ENCODE measurements around the gene ATF7. TPM values are rescaled to one million over a fixed set of nuclear protein-coding genes. Genes with fewer than 3 reads are reported as not detected.

The ATF7 gene
- total RNA-seq, 1 experiment from 2014 or later, result 24.7 TPM

- no peak for DNase-seq
- ChIA-PET CTCF (interaction anchor here (0.6 kb wide), 1 partner anchor 40 kb away, joined by 5 read pairs; no protein-coding TSS in a partner anchor), POLR2A (ENCODE audit: unreplicated experiment) (no interaction called here)
- Histone ChIP-seq H3K9me3 (ENCODE audit: insufficient read depth, low read depth) (no peaks in the 10 kb centered on the region), H3K27me3 (ENCODE audit: insufficient read depth, low read depth) (no peaks in the 10 kb centered on the region), H3K27ac (no peak overlapping the region), H3K9me2 (ENCODE audit: insufficient read depth) (no peaks in the 10 kb centered on the region), H3F3A (ENCODE audit: insufficient read depth, low read depth) (no peaks in the 10 kb centered on the region), H2AFZ (no peak overlapping the region), H3K4me3 (no peak overlapping the region), H3K36me3 (ENCODE audit: low read depth) (0 out of 2 replicates have a peak, but pooled peaks cover 5% of the 10 kb centered on the region), H3K4me1 (replicated peaks; ENCODE audit: insufficient read depth) (no peaks in the 10 kb centered on the region), H3K79me2 (ENCODE audit: low read depth) (no peaks in the 10 kb centered on the region), H3K4me2 (no peak overlapping the region), H4K20me1 (ENCODE audit: insufficient read depth) (no peaks in the 10 kb centered on the region; the same call in 1 of the 2 replicates)
- intact Hi-C loops (cut with micrococcal nuclease; ENCODE audit: unreplicated experiment), result no loop called here
- no TSS peak for BruUV-seq (replicated peaks)
- TF ChIP-seq EZH2 (IDR thresholded peaks at IDR 0.05; ENCODE audit: low read depth), result no peak
- no peak for TF ChIP-seq CTCF (conservative IDR thresholded peaks at IDR 0.05)
These were observed 101.7 kb downstream of the ATF7 start for GRCh38 chr12:53524476-53524875.

- intact Hi-C loops (cut with micrococcal nuclease; ENCODE audit: unreplicated experiment), result no loop called here
- Histone ChIP-seq H3K4me2 (no peak overlapping the region), H3K9me2 (ENCODE audit: insufficient read depth) (no peaks in the 10 kb centered on the region), H3K79me2 (ENCODE audit: low read depth) (no peaks in the 10 kb centered on the region), H4K20me1 (ENCODE audit: insufficient read depth) (no peaks in the 10 kb centered on the region; the same call in 1 of the 2 replicates), H3F3A (ENCODE audit: insufficient read depth, low read depth) (no peaks in the 10 kb centered on the region), H3K27me3 (ENCODE audit: insufficient read depth, low read depth) (no peaks in the 10 kb centered on the region), H2AFZ (no peak overlapping the region), H3K4me3 (no peak overlapping the region), H3K9me3 (ENCODE audit: insufficient read depth, low read depth) (no peaks in the 10 kb centered on the region), H3K4me1 (replicated peaks; ENCODE audit: insufficient read depth) (no peaks in the 10 kb centered on the region), H3K36me3 (ENCODE audit: low read depth) (0 out of 2 replicates have a peak, but pooled peaks cover 5% of the 10 kb centered on the region), H3K27ac (no peak overlapping the region)
- TF ChIP-seq CTCF (conservative IDR thresholded peaks at IDR 0.05) (no peak), EZH2 (IDR thresholded peaks at IDR 0.05; ENCODE audit: low read depth) (no peak)
- no peak for DNase-seq
- no TSS peak for BruUV-seq (replicated peaks)
- ChIA-PET CTCF (no interaction called here), POLR2A (ENCODE audit: unreplicated experiment) (interaction anchor here (0.6 kb wide), 1 partner anchor 147 kb away, joined by 3 read pairs; no protein-coding TSS in a partner anchor)
These were observed 103.1 kb downstream of the ATF7 start for GRCh38 chr12:53523131-53523530.

- H3K36me3 ChIP-seq (ENCODE audit: low read depth), result 0 out of 2 replicates have a peak, but pooled peaks cover 5% of the 10 kb centered on the region
- CTCF ChIA-PET, result no interaction called here
These were observed 107.8 kb downstream of the ATF7 start for GRCh38 chr12:53518381-53518780.

More at GRCh38 chr12:53518381-53518780, 107.8 kb downstream of the ATF7 start:
- H3K4me3 ChIP-seq, result no peak overlapping the region
- no peaks in the 10 kb centered on the region for H3K9me2 ChIP-seq (ENCODE audit: insufficient read depth)
- intact Hi-C loops (cut with micrococcal nuclease; ENCODE audit: unreplicated experiment), result no loop called here
- BruUV-seq (replicated peaks), result no TSS peak
- no peaks in the 10 kb centered on the region; the same call in 1 of the 2 replicates for H4K20me1 ChIP-seq (ENCODE audit: insufficient read depth)
- H3K27me3 ChIP-seq (ENCODE audit: insufficient read depth, low read depth), result no peaks in the 10 kb centered on the region
- POLR2A ChIA-PET (ENCODE audit: unreplicated experiment), result interaction anchor here (0.6 kb wide), 1 partner anchor 115 kb away, joined by 4 read pairs; no protein-coding TSS in a partner anchor
- no peak overlapping the region for H3K4me2 ChIP-seq
- H3F3A ChIP-seq (ENCODE audit: insufficient read depth, low read depth), result no peaks in the 10 kb centered on the region
- H3K79me2 ChIP-seq (ENCODE audit: low read depth), result no peaks in the 10 kb centered on the region
- no peak overlapping the region for H3K27ac ChIP-seq
- no peaks in the 10 kb centered on the region for H3K9me3 ChIP-seq (ENCODE audit: insufficient read depth, low read depth)
- TF ChIP-seq CTCF (conservative IDR thresholded peaks at IDR 0.05) (no peak), EZH2 (IDR thresholded peaks at IDR 0.05; ENCODE audit: low read depth) (no peak)
- H2AFZ ChIP-seq, result no peak overlapping the region
- DNase-seq, result no peak
- no peaks in the 10 kb centered on the region for H3K4me1 ChIP-seq (replicated peaks; ENCODE audit: insufficient read depth)

All from PC-9 (cell line).